ENCODE data around the gene BEAN1.

GRCh38 chr16:66395806-66396555 is 31.1 kb upstream of the BEAN1 start:
- TF ChIP-seq CTCF (conservative IDR thresholded peaks at IDR 0.05; ENCODE audit: low read depth in 2 of 2): no peak
- no peak for TF ChIP-seq EZH2 (IDR thresholded peaks at IDR 0.05; ENCODE audit: low read depth, unreplicated experiment)
- TF ChIP-seq POLR2AphosphoS5 (IDR thresholded peaks at IDR 0.05; ENCODE audit: low read depth): no peak
- no peak for TF ChIP-seq CREB1 (CRISPR knock-in tag; IDR thresholded peaks at IDR 0.05; ENCODE audit: low read depth)
- TF ChIP-seq REST (IDR thresholded peaks at IDR 0.05; ENCODE audit: unreplicated experiment): no peak
- TF ChIP-seq EZH2phosphoT487 (IDR thresholded peaks at IDR 0.05; ENCODE audit: unreplicated experiment): no peak
- TF ChIP-seq NANOG (IDR thresholded peaks at IDR 0.05; ENCODE audit: borderline replicate concordance): no peak
- TF ChIP-seq ZNF331 (CRISPR knock-in tag; IDR thresholded peaks at IDR 0.05; ENCODE audit: low read depth): no peak
- no peak for TF ChIP-seq STAT1 (IDR thresholded peaks at IDR 0.05; ENCODE audit: unreplicated experiment)
- TF ChIP-seq JUNB (IDR thresholded peaks at IDR 0.05; ENCODE audit: unreplicated experiment): no peak

Data from GM23338 (cell line).